Left lung (tissue), 10 donors: ENCODE data around the gene FGF21. TPM values are rescaled to one million over a fixed set of nuclear protein-coding genes. Genes with fewer than 3 reads are reported as not detected.

ENCODE experiments used
- ATAC-seq: fragments of 200-7000 bp; cut with Tn5 transposase; one replicate; pipeline ENCODE4 v1.9.1; 2020; ENCODE audit warnings: moderate library complexity
- DNase-seq, 4 donors: peaks; one replicate each; pipeline ENCODE4 v3.0.0-alpha.2; 2013 to 2020
- H3K27ac ChIP-seq, 2 donors: fragments of 200-600 bp; sonication (generic) in 1 of 2; one replicate each; pipeline versions ENCODE4 v1.5.0 to v1.8.0; 2020 to 2021
- H3K27me3 ChIP-seq, 2 donors: fragments of 200-600 bp; sonication (generic) in 1 of 2; one replicate each; pipeline versions ENCODE4 v1.5.0 to v1.8.0; 2020 to 2021
- H3K36me3 ChIP-seq, 2 donors: fragments of 200-600 bp; sonication (generic) in 1 of 2; one replicate each; pipeline versions ENCODE4 v1.5.0 to v1.8.0; 2020 to 2021
- H3K4me1 ChIP-seq, 2 donors: fragments of 200-600 bp; one replicate each; pipeline ENCODE4 v1.8.0; 2021
- H3K4me3 ChIP-seq, 2 donors: fragments of 200-600 bp; sonication (generic) in 1 of 2; one replicate each; pipeline versions ENCODE4 v1.5.0 to v1.8.0; 2020 to 2021; ENCODE audit warnings: mild to moderate bottlenecking in 1 of 2
- H3K9me3 ChIP-seq, 2 donors: fragments of 200-600 bp; sonication (generic) in 1 of 2; one replicate each; pipeline versions ENCODE4 v1.5.0 to v1.8.0; 2020 to 2021
- CTCF ChIP-seq, 2 donors: fragments of 200-600 bp; sonication (generic) in 1 of 2; IDR thresholded peaks; one replicate each; pipeline versions ENCODE4 v1.5.0 to v1.8.0; 2021; ENCODE audit warnings: antibody characterized with exemption in 2 of 2
- intact Hi-C, 2 donors: fragments of 100-400 bp; cut with DNase I; formaldehyde crosslinking; loops; one replicate each; pipeline versions ENCODE4 v1.11.2 to v1.14.2; 2022
- polyA plus RNA-seq, 6 donors: library from polyadenylated mRNA; unstranded; fragments of 120-200 nt; gene quantifications; one replicate each; pipeline ENCODE4 v1.2.1, GENCODE V29; 2013; ENCODE audit not compliant: insufficient read length in 6 of 6
- total RNA-seq, 2 donors: library from RNA; stranded (reverse); fragmentation: NEBNext Ultra II Directional; extraction: Animal tissue kit (Norgen Biotek cat#: 25700); gene quantifications; one replicate each; pipeline ENCODE4 v1.2.1, GENCODE V29; 2021
- donor health status: DM: no; HTN: yes; CAD: no.
- donor health status: DM: no; HTN: no; CAD: no.

FGF21 gene
- total and polyA plus RNA-seq, 8 donors: not detected

- peak within 1 kb of the TSS; percentile 69 for H3K27ac ChIP-seq
- no peak for TF ChIP-seq CTCF (IDR thresholded peaks at IDR 0.05)
- peak within 1 kb of the TSS; percentile 40 to 48 for H3K4me3 ChIP-seq
- DNase-seq (peak; percentile 52 to 89 (median 86)), ATAC-seq (peak; percentile 93)
- H3K4me1 ChIP-seq: peaks cover 13 to 17% of the 10 kb centered on the region in 2 donors
- intact Hi-C loops: no loop called here
- H3K9me3 ChIP-seq: no peaks in the 10 kb centered on the region
- peaks cover 21 to 47% of the 10 kb centered on the region in 2 donors for H3K27me3 ChIP-seq
- H3K36me3 ChIP-seq: no peaks in the 10 kb centered on the region
Measured at GRCh38 chr19:48752496-48753365, 2.6 kb upstream of the FGF21 start, which contains the start of gene FUT1. TSS of gene FUT1 (minus strand) at chr19:48752641. CDS start at chr19:48751281, 1,360 bp downstream.

- intact Hi-C loops: no loop called here
- peaks cover 13 to 26% of the 10 kb centered on the region in 2 donors for H3K4me1 ChIP-seq
- no peak overlapping the region for H3K27ac ChIP-seq
- no peaks in the 10 kb centered on the region for H3K9me3 ChIP-seq
- H3K27me3 ChIP-seq: peaks cover 21 to 50% of the 10 kb centered on the region in 2 donors
- H3K36me3 ChIP-seq: no peaks in the 10 kb centered on the region
- DNase-seq (no peak), ATAC-seq (no peak)
- TF ChIP-seq CTCF (IDR thresholded peaks at IDR 0.05): no peak
- H3K4me3 ChIP-seq: no peak overlapping the region
Measured at GRCh38 chr19:48755787-48756186, 463 bp downstream of the FGF21 start.

DNA sequence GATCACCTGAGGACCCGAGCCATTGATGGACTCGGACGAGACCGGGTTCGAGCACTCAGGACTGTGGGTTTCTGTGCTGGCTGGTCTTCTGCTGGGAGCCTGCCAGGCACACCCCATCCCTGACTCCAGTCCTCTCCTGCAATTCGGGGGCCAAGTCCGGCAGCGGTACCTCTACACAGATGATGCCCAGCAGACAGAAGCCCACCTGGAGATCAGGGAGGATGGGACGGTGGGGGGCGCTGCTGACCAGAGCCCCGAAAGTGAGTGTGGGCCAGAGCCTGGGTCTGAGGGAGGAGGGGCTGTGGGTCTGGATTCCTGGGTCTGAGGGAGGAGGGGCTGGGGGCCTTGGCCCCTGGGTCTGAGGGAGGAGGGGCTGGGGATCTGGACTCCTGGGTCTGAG is 888 bp downstream of the FGF21 start:
- Histone ChIP-seq H3K9me3 (no peaks in the 10 kb centered on the region), H3K27me3 (peaks cover 21 to 48% of the 10 kb centered on the region in 2 donors), H3K36me3 (no peaks in the 10 kb centered on the region), H3K4me1 (peaks cover 13 to 26% of the 10 kb centered on the region in 2 donors), H3K27ac (no peak overlapping the region), H3K4me3 (no peak overlapping the region)
- DNase-seq: no peak
- intact Hi-C loops: no loop called here
- no peak for TF ChIP-seq CTCF (IDR thresholded peaks at IDR 0.05)
- ATAC-seq: no peak

- Histone ChIP-seq H3K9me3 (no peaks in the 10 kb centered on the region), H3K27me3 (peaks cover 19 to 44% of the 10 kb centered on the region in 2 donors), H3K4me1 (peaks cover 13 to 25% of the 10 kb centered on the region in 2 donors), H3K4me3 (no peak overlapping the region), H3K36me3 (no peaks in the 10 kb centered on the region), H3K27ac (no peak overlapping the region)
- TF ChIP-seq CTCF (IDR thresholded peaks at IDR 0.05): no peak
- intact Hi-C loops: no loop called here
- DNase-seq: no peak
- no peak for ATAC-seq
Measured at GRCh38 chr19:48756686-48757085, 1.4 kb downstream of the FGF21 start.

- Histone ChIP-seq H3K36me3 (no peaks in the 10 kb centered on the region), H3K4me3 (no peak overlapping the region), H3K9me3 (no peaks in the 10 kb centered on the region), H3K27ac (no peak overlapping the region), H3K27me3 (peaks cover 14 to 39% of the 10 kb centered on the region in 2 donors), H3K4me1 (peaks cover 9 to 20% of the 10 kb centered on the region in 2 donors)
- no peak for TF ChIP-seq CTCF (IDR thresholded peaks at IDR 0.05)
- no peak for ATAC-seq
- intact Hi-C loops: no loop called here
- DNase-seq: peak in 1 of 4 donors; percentile 55
Measured at GRCh38 chr19:48757089-48757675, 1.9 kb downstream of the FGF21 start.
